IgD-negative memory B cell (primary cell): ENCODE results near the gene LSM2. TPM values are rescaled to one million over a fixed set of nuclear protein-coding genes. Genes with fewer than 3 reads are reported as not detected.
A peak's percentile ranks its signal among the peaks of the same experiment; 100 is the strongest.
"Not testable (repeated sequence)": the region's sequence is repeated elsewhere in the genome, so short reads cannot be mapped to it uniquely, and the experiment has no call there.

Source experiments
- H3K27ac Mint-ChIP-seq, 3 donors: one replicate each; pipeline ENCODE4 v1.8.0; 2020 to 2022; ENCODE audit warnings: mild to moderate bottlenecking in 3 of 3, mixed read lengths in 3 of 3, moderate library complexity in 1 of 3
- H3K27me3 Mint-ChIP-seq: one replicate; pipeline ENCODE4 v1.8.0; 2021; ENCODE audit warnings: mixed read lengths
- H3K36me3 Mint-ChIP-seq: one replicate; pipeline ENCODE4 v1.8.0; 2020; ENCODE audit warnings: mild to moderate bottlenecking, mixed read lengths
- H3K4me1 Mint-ChIP-seq, 3 donors: one replicate each; pipeline ENCODE4 v1.8.0; 2020 to 2022; ENCODE audit warnings: mixed read lengths in 3 of 3, mild to moderate bottlenecking in 1 of 3
- H3K4me3 Mint-ChIP-seq, 4 donors: one replicate each; pipeline ENCODE4 v1.8.0; 2020 to 2022; ENCODE audit warnings: mild to moderate bottlenecking in 4 of 4, mixed read lengths in 4 of 4, moderate library complexity in 3 of 4
- H3K9me3 Mint-ChIP-seq, 3 donors: one replicate each; pipeline ENCODE4 v1.8.0; 2020 to 2021; ENCODE audit warnings: mixed read lengths in 3 of 3, mild to moderate bottlenecking in 1 of 3
- polyA plus RNA-seq: library from polyadenylated mRNA; unstranded; fragments of 300-500 nt; fragmentation: Illumina TruSeq; gene quantifications from one replicate; pipeline ENCODE4 v1.2.3, GENCODE V29; 2021

The LSM2 gene
- polyA plus RNA-seq, 1 donor from 2014 or later: 100 TPM

- Mint-ChIP-seq H3K27me3 (no peaks in the 10 kb centered on the region), H3K36me3 (peaks cover 2% of the 10 kb centered on the region), H3K27ac (peak overlapping the region; percentile 98 to 100 (median 99)), H3K4me3 (peak overlapping the region; percentile 95 to 98 (median 96)), H3K4me1 (peaks cover 30 to 41% (median 40%) of the 10 kb centered on the region in 3 donors), H3K9me3 (no peaks in the 10 kb centered on the region)
Observed at GRCh38 chr6:31834367-31835250, 27.8 kb upstream of the LSM2 start.

DNA sequence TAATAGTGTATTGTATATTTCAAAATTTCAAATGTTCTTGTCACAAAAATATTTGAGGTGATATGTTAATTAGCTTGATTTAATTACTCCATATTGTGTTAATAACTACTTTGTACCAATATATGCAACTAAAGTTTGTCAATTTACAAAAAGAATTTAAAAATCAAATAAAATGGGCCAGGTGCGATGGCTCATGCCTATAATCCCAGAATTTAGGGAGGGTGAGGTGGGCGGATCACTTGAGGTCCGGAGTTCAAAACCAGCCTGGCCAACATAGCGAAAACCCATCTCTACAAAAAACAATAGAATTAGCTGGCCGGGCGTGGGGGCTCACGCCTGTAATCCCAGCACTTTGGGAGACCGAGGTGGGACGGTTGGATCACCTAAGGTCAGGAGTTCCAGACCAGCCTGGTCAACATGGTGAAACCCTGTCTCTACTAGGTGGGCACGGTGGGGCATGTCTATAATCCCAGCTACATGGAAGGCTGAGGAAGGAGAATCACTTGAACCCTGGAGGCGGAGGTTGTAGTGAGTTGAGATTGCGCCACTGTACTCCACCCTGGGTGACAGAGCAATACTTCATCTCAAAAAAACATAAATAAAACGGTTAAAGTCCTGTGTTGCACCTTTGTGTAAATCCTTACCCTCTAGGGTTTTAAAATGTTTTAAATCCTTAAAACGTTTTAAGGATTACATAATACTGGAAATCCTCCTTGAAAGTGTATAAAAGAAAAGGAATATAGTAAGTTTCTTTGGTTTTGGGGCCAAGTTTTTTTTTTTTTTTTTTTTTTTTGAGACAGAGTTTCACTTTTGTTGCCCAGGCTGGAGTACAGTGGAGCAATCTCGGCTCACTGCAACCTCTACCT, 24.8 kb upstream of the LSM2 start:
- H3K9me3 Mint-ChIP-seq: no peaks in the 10 kb centered on the region
- no peaks in the 10 kb centered on the region for H3K36me3 Mint-ChIP-seq
- H3K27me3 Mint-ChIP-seq: no peaks in the 10 kb centered on the region
- peak overlapping the region; percentile 91 to 97 (median 96) for H3K4me3 Mint-ChIP-seq
- H3K27ac Mint-ChIP-seq: peak overlapping the region in 1 of 3 donors; percentile 83
- peaks cover 22 to 32% (median 30%) of the 10 kb centered on the region in 3 donors for H3K4me1 Mint-ChIP-seq

GRCh38 chr6:31830886-31831335, 24.1 kb upstream of the LSM2 start:
- Mint-ChIP-seq H3K4me1 (peaks cover 17 to 31% (median 23%) of the 10 kb centered on the region in 3 donors), H3K27me3 (no peaks in the 10 kb centered on the region), H3K4me3 (peak overlapping the region; percentile 91 to 97 (median 96)), H3K36me3 (no peaks in the 10 kb centered on the region), H3K27ac (peak overlapping the region; percentile 82 to 95 (median 83)), H3K9me3 (no peaks in the 10 kb centered on the region)

GRCh38 chr6:31829633-31830283, 23.0 kb upstream of the LSM2 start:
- Mint-ChIP-seq H3K9me3 (no peaks in the 10 kb centered on the region), H3K4me1 (peaks cover 17 to 27% (median 24%) of the 10 kb centered on the region in 3 donors), H3K4me3 (peak overlapping the region; percentile 91 to 97 (median 96)), H3K27me3 (no peaks in the 10 kb centered on the region), H3K36me3 (no peaks in the 10 kb centered on the region), H3K27ac (peak overlapping the region; percentile 82 to 95 (median 83))

DNA sequence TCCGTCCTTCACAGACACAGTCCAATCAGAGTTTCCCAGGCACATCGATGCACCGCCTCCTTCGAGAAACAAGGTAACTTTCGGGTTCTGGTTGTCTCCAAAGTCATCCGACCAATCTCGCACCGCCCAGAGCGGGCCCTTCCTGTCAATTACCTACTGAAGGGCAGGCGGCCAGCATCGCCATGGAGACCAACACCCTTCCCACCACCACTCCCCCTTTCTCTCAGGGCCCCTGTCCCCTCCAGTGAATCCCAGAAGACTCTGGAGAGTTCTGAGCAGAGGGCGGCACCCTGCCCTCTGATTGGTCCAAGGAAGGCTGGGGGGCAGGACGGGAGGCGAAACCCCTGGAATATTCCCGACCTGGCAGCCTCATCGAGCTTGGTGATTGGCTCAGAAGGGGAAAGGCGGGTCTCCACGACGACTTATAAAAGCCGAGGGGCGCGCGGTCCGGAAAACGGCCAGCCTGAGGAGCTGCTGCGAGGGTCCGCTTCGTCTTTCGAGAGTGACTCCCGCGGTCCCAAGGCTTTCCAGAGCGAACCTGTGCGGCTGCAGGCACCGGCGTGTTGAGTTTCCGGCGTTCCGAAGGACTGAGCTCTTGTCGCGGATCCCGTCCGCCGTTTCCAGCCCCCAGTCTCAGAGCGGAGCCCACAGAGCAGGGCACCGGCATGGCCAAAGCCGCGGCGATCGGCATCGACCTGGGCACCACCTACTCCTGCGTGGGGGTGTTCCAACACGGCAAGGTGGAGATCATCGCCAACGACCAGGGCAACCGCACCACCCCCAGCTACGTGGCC, 20.7 kb upstream of the LSM2 start, which contains the start of gene HSPA1B:
HSPA1B (plus strand) TSS at position 453 of the 794 bp plus-strand sequence; CDS start at position 666, 213 bp downstream.
- H3K27ac Mint-ChIP-seq: peak within 1 kb of the TSS; percentile 78 to 98 (median 93)
- peaks cover 20 to 30% (median 22%) of the 10 kb centered on the region in 3 donors for H3K4me1 Mint-ChIP-seq
- no peaks in the 10 kb centered on the region for H3K9me3 Mint-ChIP-seq
- peak within 1 kb of the TSS; percentile 92 to 99 (median 96) for H3K4me3 Mint-ChIP-seq
- no peaks in the 10 kb centered on the region for H3K36me3 Mint-ChIP-seq
- no peaks in the 10 kb centered on the region for H3K27me3 Mint-ChIP-seq

- Mint-ChIP-seq H3K36me3 (no peaks in the 10 kb centered on the region), H3K27ac (peak overlapping the region; percentile 78 to 98 (median 93)), H3K9me3 (no peaks in the 10 kb centered on the region), H3K4me1 (peaks cover 25 to 33% (median 27%) of the 10 kb centered on the region in 3 donors), H3K27me3 (no peaks in the 10 kb centered on the region), H3K4me3 (peak overlapping the region; percentile 92 to 99 (median 96))
Observed at GRCh38 chr6:31826793-31827285, 20.1 kb upstream of the LSM2 start.

DNA sequence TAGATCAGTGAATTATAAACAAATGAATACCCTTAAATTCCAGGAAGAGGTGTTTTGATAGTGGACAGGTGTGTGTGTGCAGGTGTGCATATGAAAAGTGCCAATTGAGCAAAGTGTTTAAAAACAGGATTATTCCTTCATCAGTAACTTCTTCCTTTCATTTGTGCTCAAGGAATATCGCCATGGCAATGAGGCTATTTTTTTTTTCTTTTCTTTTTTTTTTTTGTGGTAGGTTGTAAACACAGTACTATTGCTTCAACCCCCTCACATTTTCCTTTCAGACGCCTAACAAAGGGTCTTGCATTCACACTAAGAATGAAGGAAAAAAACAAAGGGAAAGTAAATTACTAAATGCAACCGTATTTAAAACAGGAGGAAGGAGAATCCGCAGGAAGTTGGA, 18.8 kb upstream of the LSM2 start:
- peak overlapping the region in 2 of 3 donors; percentile 81 to 93 for H3K27ac Mint-ChIP-seq
- H3K4me1 Mint-ChIP-seq: peaks cover 23 to 31% (median 30%) of the 10 kb centered on the region in 3 donors
- no peaks in the 10 kb centered on the region for H3K36me3 Mint-ChIP-seq
- H3K9me3 Mint-ChIP-seq: no peaks in the 10 kb centered on the region
- peak overlapping the region; percentile 92 to 99 (median 96) for H3K4me3 Mint-ChIP-seq
- H3K27me3 Mint-ChIP-seq: no peaks in the 10 kb centered on the region

- H3K27me3 Mint-ChIP-seq, H3K36me3 Mint-ChIP-seq, H3K9me3 Mint-ChIP-seq: not testable (repeated sequence)
- Mint-ChIP-seq H3K4me1 (peaks cover 21 to 32% (median 23%) of the 10 kb centered on the region in 3 donors), H3K4me3 (peak overlapping the region; percentile 38 to 93 (median 44)), H3K27ac (peak overlapping the region in 1 of 3 donors; percentile 86)
Observed at GRCh38 chr6:31823592-31824196, 16.9 kb upstream of the LSM2 start.

DNA sequence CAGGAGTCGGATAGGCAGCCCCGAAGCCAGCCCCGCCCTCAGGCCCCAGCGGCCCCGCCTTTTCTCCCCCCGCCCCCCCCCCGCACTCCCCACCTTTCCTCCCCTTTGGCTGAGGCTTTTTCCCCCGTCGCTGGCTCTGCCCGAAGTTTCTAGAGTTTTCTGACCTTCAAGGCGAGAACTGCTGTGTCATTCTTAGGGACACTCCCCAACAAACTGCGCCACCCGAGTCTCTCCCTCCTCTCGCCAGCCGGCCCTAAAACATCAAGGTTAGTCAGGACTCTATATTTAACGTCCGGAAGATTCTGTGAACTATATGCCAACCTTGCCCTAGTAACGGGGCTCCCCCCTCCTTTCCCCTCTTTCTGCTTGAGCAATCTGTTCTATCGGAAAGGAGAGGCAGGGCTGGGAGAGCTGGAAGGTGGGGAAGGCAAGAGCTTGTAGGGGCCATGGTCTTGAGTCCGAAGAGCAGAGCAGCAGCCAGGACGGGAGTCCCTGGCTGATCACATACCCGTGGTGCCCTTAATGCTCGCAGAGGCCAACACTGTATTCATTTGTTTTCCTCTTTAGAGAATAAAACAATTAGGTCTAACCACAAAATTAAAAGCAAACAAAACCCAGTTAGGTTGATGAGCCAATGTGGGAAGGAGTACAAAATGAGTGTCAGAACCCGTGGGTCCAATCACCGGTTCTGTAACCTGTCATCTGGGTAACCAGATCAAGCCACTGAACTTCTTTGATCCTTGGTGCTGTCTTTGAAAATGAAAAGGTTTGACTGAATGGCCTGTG, 15.5 kb upstream of the LSM2 start:
- peaks cover 28 to 44% (median 32%) of the 10 kb centered on the region in 3 donors for H3K4me1 Mint-ChIP-seq
- no peaks in the 10 kb centered on the region for H3K9me3 Mint-ChIP-seq

GRCh38 chr6:31821301-31822035, 14.7 kb upstream of the LSM2 start:
- H3K4me3 Mint-ChIP-seq: peak overlapping the region; percentile 93 to 98 (median 95)
- peaks cover 23 to 40% (median 26%) of the 10 kb centered on the region in 3 donors for H3K4me1 Mint-ChIP-seq
- peak overlapping the region; percentile 86 to 94 (median 92) for H3K27ac Mint-ChIP-seq
- H3K27me3 Mint-ChIP-seq: no peaks in the 10 kb centered on the region
- H3K9me3 Mint-ChIP-seq: no peaks in the 10 kb centered on the region
- H3K36me3 Mint-ChIP-seq: no peaks in the 10 kb centered on the region

More for the DNA sequence above, 15.5 kb upstream of the LSM2 start:
- H3K36me3 Mint-ChIP-seq: no peaks in the 10 kb centered on the region
- H3K27ac Mint-ChIP-seq: peak overlapping the region; percentile 86 to 94 (median 92)
- H3K4me3 Mint-ChIP-seq: peak overlapping the region; percentile 93 to 98 (median 95)
- no peaks in the 10 kb centered on the region for H3K27me3 Mint-ChIP-seq

- Mint-ChIP-seq H3K4me1 (peaks cover 23 to 37% (median 26%) of the 10 kb centered on the region in 3 donors), H3K4me3 (peak overlapping the region in 2 of 4 donors; percentile 93 to 95), H3K27ac (peak overlapping the region in 2 of 3 donors; percentile 73 to 86)
- H3K36me3 Mint-ChIP-seq, H3K27me3 Mint-ChIP-seq, H3K9me3 Mint-ChIP-seq: not testable (repeated sequence)
Observed at GRCh38 chr6:31820399-31820798, 13.6 kb upstream of the LSM2 start.

DNA sequence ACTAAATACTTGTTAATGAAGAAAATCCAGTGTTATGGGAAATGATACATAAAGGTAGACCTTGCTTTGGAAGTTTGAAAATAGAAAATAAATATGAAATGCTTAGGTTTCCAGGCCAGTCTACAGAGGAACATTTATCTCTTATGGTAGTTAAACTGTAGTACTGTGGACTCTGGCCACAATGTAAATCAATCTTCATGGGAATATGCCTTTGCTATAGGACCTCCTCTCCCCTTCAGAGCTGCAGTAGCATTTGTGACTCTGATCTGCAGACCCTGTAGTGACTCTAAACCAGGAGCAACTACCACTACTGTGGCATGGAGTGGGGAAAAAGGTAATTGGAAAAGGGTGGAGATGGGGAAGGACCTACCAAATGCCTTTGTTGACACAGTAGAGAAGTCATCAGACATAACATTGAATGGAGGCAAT, 13.1 kb upstream of the LSM2 start:
- H3K4me3 Mint-ChIP-seq: peak overlapping the region in 2 of 4 donors; percentile 4 to 64
- no peaks in the 10 kb centered on the region for H3K9me3 Mint-ChIP-seq
- H3K27ac Mint-ChIP-seq: peak overlapping the region; percentile 15 to 73 (median 65)
- H3K36me3 Mint-ChIP-seq: no peaks in the 10 kb centered on the region
- H3K4me1 Mint-ChIP-seq: peaks cover 23 to 33% (median 26%) of the 10 kb centered on the region in 3 donors
- H3K27me3 Mint-ChIP-seq: no peaks in the 10 kb centered on the region
